Measurements from ENCODE around the gene NACA2.
"Not testable (repeated sequence)": the region's sequence is repeated elsewhere in the genome, so short reads cannot be mapped to it uniquely, and the experiment has no call there.

The NACA2 gene

DNA sequence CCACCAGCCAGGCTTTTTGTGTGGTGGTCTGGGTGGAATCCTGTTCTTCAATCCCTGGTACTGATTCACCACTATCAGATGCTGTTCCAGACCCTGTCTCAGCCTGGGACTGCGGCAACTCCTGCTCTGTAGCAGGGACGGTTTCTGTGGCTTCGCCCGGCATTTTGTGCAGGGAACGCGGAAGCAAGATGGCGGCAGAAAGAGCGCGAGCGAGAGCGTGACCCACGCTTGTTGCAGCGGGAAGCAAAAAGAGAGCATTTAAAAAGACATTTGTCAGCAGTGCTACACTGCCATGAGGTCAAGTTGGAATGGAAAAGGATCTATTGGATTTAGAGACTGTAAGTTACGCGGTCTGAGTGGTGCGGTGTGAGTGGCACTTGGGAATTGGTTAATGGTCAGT is at the start of gene NACA2:
Gene NACA2, minus strand, starts transcription at position 202 of the 400 bp plus-strand sequence. Its CDS starts 39 bp downstream, at position 163.
- DNase-seq (ENCODE audit: low read depth in 2 of 2), result no peak

GRCh38 chr17:61639818-61640217 is 48.8 kb upstream of the NACA2 start:
- no peak for DNase-seq (ENCODE audit: low read depth in 2 of 2)

DNA sequence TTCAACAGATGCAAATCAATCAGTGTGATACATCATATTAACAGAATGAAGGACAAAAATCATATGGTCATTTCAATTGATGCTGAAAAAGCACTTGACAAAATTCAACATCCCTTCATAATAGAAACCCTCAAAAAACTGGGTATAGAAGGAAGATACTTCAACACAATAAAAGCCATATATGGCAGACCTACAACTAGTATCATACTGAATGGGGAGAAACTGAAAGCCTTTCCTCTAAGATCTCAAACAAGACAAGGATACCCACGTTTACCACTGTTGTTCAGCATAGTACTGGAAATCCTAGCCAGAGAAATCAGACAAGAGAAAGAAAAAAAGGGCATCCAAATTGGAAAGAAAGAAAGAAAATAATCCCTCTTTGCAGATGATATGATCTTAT is 47.1 kb upstream of the NACA2 start:
- no peak for DNase-seq (ENCODE audit: low read depth in 2 of 2)

DNA sequence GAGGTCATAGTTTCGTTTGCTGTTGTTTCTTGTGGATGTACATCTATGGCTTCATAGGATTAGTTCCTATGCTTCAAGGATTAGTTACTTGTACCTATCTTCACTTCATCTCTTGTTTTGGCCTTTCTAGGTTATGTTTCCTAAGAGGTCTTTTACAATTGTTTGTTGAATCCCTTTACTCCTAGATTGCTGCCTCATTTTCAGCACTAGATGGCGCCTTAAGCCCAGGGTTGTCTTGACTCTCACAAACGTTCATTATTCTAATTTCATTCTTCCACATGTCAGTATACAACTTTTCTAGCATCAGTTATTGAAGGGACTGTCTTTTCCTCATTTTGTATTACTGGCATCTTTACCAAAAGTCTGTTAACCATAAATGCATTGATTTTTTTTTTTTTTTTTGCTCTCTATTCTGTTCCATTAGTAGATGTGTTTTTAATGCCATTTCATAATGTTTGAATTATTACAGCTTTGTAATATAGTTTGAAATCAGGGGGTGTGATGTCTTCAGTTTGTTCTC is 45.0 kb upstream of the NACA2 start:
- DNase-seq (ENCODE audit: low read depth in 2 of 2), result peak; percentile 11 to 36

DNA sequence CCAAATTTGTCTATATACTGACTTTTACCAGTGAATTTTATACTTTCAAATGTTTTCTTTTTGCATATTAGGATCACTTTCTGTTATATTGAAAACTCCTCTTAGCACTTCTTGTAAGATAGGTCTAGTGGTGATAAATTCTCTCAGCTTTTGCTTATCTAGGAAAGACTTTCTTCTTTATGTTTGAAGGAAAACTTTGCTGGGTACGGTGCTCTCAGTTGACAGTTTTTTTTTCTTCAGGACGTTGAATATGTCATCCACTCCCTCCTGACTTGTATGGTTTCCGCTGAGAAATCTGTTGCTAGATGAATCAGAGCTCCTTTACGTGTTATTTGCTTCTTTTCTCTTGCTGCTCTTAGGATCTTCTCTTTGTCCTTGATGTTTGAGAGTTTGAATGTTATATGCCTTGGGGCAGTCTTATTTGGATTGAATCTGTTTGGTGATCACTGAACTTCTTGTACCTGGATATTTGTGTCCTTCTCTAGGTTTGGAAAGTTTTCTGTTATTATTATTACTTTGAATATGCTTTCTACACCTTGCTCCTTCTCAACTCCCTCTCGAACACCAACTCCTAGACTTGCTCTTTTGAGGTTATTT is 44.0 kb upstream of the NACA2 start:
- no peak for DNase-seq (ENCODE audit: low read depth in 2 of 2)

- no peak for DNase-seq (ENCODE audit: low read depth in 2 of 2)
Observed at GRCh38 chr17:61634011-61634539, 43.1 kb upstream of the NACA2 start.

DNA sequence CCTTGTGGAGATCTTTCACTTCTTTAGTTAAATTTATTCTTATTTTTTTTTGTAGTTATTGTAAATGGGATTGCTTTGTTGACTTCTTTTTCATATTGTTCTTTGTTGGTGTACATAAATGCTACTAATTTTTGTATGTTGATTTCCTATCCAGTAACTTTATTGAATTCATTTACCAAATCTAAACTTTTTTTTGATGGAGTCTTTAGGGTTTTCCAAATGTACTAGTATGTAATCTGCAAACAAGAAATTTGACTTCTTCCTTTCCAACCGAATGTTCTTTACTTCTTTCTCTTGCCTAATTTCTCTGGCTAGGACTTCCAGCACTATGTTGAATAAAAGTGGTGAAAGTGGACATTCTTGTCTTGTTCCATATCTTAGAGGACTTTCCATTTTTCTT is 41.8 kb upstream of the NACA2 start:
- no peak for DNase-seq (ENCODE audit: low read depth in 2 of 2)

GRCh38 chr17:61631800-61632199 is 40.8 kb upstream of the NACA2 start:
- DNase-seq (ENCODE audit: low read depth in 2 of 2), result no peak

GRCh38 chr17:61628158-61628557 is 37.1 kb upstream of the NACA2 start:
- not testable (repeated sequence) for DNase-seq (ENCODE audit: low read depth in 2 of 2)

GRCh38 chr17:61627658-61628057 is 36.6 kb upstream of the NACA2 start:
- DNase-seq (ENCODE audit: low read depth in 2 of 2), result no peak

- DNase-seq (ENCODE audit: low read depth in 2 of 2), result no peak
Observed at GRCh38 chr17:61627125-61627524, 36.1 kb upstream of the NACA2 start.

- DNase-seq (ENCODE audit: low read depth in 2 of 2), result no peak
Observed at GRCh38 chr17:61625564-61625963, 34.5 kb upstream of the NACA2 start.

GRCh38 chr17:61624951-61625350 is 33.9 kb upstream of the NACA2 start:
- DNase-seq (ENCODE audit: low read depth in 2 of 2), result no peak

DNA sequence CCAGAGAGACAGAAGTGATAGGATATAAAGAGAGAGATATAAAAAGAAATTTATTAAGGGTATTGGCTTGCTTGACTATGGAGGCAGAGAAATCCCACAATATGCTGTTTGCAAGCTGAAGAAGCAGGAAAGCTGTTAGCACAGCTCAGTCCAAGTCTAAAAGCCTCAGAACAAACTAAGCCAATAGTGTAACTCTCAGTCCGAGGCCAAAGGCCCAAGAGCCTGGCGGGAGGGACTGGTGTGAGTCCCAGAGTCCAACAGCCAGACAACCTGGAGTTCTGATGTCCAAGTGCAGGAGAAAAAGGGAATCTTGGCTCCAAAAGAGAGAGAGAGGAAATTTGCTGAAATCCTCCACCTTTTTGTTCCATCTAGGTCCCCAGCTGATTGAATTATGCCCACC is 30.3 kb upstream of the NACA2 start:
- DNase-seq (ENCODE audit: low read depth in 2 of 2), result no peak

DNA sequence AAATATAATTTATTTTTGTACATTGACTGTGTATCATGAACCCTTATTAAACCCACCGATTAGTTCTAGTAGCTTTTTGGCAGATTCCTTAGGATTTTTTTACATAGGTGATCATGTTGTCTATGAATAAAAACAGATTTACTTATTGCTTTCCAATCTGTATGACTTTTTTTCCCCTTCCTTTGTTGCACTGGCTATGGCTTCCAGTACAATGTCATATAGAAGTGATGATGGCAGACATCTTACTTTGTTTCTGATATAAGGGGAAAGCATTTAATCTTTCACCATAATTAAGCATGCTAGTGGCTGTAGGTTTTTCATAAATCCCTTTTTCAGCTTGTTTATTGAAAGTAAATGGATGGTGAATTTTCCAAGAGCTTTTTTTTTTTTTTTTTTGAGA is 28.9 kb upstream of the NACA2 start:
- DNase-seq (ENCODE audit: low read depth in 2 of 2), result no peak

GRCh38 chr17:61619493-61619892 is 28.5 kb upstream of the NACA2 start:
- no peak for DNase-seq (ENCODE audit: low read depth in 2 of 2)

GRCh38 chr17:61618950-61619349 is 27.9 kb upstream of the NACA2 start:
- DNase-seq (ENCODE audit: low read depth in 2 of 2), result no peak

- no peak for DNase-seq (ENCODE audit: low read depth in 2 of 2)
Observed at GRCh38 chr17:61617330-61617729, 26.3 kb upstream of the NACA2 start.

DNA sequence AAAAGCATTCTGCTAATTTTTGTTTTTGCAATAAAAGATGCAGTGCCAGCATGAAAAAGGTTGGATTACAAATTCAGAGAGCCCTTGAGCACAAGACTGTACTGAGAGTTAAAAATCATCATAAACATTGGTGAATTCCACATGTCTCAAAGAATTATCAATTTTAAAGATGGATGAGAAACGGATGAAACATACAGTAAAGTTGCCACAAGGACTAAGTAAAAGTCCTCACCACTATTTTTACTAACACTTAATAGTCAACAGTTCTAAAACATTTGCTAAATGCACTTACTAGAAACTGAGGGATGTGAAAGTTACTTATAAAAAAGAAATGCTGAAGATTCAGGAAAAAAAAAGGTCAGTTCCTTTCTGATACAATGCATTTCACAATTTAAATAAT is 25.8 kb upstream of the NACA2 start:
- no peak for DNase-seq (ENCODE audit: low read depth in 2 of 2)

- DNase-seq (ENCODE audit: low read depth in 2 of 2), result no peak
Observed at GRCh38 chr17:61614219-61614618, 23.2 kb upstream of the NACA2 start.

DNA sequence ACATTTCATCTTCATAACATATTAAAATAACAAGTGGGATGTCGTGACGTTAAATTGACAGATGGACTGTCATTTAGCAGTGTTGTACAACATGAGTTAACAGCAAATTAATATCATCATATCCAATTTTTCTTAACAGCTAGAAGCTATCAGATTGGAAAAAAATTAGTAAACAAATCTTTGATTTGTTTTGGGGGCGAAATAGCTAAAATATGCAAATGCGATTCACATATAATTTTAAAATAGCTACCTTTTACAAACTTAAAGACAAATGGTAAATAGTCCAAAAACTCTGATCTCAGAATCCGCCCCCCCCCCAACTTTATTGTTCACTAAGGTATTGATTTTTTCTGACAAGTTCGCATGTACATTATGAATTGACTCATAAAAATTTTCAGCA is 20.3 kb upstream of the NACA2 start:
- DNase-seq (ENCODE audit: low read depth in 2 of 2), result no peak

GRCh38 chr17:61605692-61606091 is 14.7 kb upstream of the NACA2 start:
- no peak for DNase-seq (ENCODE audit: low read depth in 2 of 2)

GRCh38 chr17:61601297-61601696 is 10.3 kb upstream of the NACA2 start:
- no peak for DNase-seq (ENCODE audit: low read depth in 2 of 2)

DNA sequence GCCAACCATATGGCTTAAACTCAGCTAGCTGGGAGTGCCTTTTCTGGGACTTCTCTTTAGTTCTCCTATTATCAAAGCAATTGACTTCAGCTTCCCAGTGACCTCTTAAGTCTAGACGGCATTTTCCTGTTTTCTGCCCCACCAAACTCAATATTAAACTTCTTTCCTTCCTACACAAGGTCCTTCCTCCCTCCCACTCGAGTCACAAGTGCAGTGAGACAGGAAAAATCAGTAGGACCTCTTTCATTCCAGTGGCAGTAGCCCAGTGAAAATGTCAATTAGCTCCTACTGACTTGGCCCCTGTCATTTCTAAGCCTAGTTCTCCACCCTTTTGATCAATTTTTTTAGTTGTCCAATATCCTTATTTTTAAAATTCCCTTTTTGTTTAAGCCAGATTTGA is 9.6 kb upstream of the NACA2 start:
- DNase-seq (ENCODE audit: low read depth in 2 of 2), result no peak
